CD4-positive, alpha-beta T cell treated with Interleukin-17A for 1 hour (primary cell): ENCODE results near the gene NAV1.
"Not testable (repeated sequence)": the region's sequence is repeated elsewhere in the genome, so short reads cannot be mapped to it uniquely, and the experiment has no call there.

Source experiments
- DNase-seq: peaks from one replicate; pipeline ENCODE4 v3.0.0-alpha.2; 2020

The NAV1 gene

GRCh38 chr1:201566933-201567801 is 28.2 kb downstream of the NAV1 start:
- DNase-seq = no peak

GRCh38 chr1:201568265-201568664 is 29.3 kb downstream of the NAV1 start:
- DNase-seq = no peak

GRCh38 chr1:201568859-201569294 is 29.9 kb downstream of the NAV1 start:
- no peak for DNase-seq

GRCh38 chr1:201570181-201570885 is 31.4 kb downstream of the NAV1 start:
- no peak for DNase-seq

- no peak for DNase-seq
These were observed 32.1 kb downstream of the NAV1 start for GRCh38 chr1:201570886-201571624.

DNA sequence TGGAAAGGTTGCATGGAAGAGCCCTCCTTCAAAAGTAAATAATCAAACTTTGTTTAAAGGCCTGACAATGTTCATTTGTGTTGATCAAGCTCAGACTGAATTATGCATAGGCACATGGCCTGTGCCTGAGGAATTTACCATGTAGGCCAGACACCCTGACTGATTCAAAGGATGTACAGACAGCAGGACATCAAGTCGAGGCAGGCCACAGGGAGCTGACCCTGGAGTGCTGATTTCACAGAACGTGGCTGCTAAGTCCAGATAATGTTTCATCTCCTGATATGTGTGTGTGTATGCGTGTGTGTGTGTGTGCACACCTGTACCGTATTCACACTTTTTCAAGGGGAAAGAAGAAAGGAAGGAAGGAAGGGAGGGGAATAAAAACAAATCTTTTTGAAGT is 34.1 kb downstream of the NAV1 start:
- DNase-seq = no peak

- no peak for DNase-seq
These were observed 35.0 kb downstream of the NAV1 start for GRCh38 chr1:201573923-201574322.

DNA sequence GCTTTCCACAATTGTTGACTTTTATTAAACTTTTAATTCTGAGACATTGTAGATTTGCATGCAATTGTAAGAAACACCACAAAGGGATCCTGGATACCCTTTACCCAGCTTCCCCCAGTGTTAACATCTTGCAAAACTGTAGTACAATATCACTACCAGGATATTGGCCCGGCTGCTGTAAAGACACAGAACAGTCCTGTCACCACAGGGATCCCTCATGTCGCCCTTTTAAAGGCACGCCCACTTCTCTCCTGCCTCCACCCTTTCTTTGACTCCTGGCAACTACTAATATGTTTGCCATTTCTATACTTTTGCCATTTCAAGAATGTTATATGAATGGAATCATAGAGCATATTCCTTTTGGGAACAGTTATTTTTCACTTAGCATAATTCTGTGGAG is 37.0 kb downstream of the NAV1 start:
- DNase-seq = no peak

DNA sequence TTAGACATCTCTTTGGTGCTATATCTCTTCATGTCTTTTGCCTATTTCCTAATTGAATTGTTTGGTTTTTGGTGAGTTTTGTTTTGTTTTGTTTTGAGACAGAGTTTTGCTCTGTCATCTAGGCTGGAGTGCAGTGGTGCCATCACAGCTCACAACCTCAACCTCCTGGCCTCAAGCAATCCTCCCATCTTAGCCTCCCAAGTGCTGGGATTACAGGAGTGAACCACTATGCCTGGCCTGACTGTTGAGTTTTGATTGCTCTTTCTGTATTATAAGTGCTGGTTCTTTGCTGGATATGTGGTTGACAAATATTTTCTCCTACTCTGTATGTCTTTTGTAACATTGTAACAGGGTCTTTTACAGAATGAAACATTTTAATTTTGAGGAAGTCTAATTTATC is 38.0 kb downstream of the NAV1 start:
- no peak for DNase-seq

GRCh38 chr1:201578008-201578888 is 39.3 kb downstream of the NAV1 start:
- DNase-seq = no peak

DNA sequence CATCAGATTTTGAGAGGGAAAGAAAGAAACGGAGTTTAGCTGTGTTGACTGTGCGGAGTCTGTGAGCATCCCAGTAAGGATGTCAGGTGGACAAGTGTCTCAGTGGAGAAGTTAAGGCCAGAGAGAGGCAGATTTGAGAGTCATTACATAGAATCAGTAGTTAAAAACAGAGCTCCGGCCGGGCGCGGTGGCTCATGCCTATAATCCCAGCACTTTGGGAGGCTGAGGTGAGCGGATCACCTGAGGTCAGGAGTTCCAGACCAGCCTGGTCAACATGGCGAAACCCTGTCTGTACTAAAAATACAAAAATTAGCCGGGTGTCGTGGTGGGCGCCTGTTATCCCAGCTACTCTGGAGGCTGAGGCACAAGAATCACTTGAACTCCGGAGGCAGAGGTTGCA is 42.4 kb downstream of the NAV1 start:
- not testable (repeated sequence) for DNase-seq

DNA sequence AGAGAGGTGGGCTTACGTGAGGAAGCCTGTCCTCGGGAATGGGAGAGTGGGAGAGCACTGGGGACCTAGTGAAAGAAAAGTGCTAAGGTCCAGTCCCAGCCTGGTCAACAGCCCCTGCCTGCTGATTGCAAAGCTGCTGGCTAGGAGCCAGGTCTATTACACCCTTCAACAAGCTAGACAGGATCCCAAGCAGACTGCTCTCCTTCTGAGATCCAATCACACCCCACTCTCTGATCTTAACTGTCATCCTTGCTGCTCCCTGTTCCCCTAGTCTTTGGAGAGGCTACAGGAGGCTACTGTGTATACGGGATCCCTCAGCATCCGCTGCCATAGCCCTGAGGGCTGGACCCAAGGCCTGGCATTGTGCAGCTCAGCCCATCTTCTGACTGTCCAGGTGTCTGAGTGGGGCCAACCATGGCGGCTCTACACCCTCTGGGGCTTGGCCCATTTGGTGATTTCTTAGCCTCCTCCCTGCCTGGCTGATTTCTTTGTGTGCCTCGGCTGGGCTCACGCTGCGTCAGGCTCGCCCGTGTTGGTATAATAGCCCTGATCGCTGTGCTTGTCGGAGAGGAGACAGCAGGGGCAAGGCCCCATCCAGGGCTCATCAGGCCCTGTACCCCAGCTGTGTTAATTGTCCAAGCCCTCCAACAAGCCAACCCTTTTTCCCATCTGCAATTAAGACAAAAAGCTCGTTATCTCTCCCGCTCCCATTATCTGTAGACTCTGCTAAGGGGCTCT is 43.9 kb downstream of the NAV1 start:
- DNase-seq = no peak

GRCh38 chr1:201583663-201584062 is 44.7 kb downstream of the NAV1 start:
- DNase-seq = no peak

GRCh38 chr1:201584471-201585092 is 45.7 kb downstream of the NAV1 start:
- no peak for DNase-seq

GRCh38 chr1:201585093-201585483 is 46.2 kb downstream of the NAV1 start:
- DNase-seq = no peak

GRCh38 chr1:201585901-201586300 is 47.0 kb downstream of the NAV1 start:
- no peak for DNase-seq

GRCh38 chr1:201586806-201587205 is 47.9 kb downstream of the NAV1 start:
- DNase-seq = no peak

- DNase-seq = no peak
These were observed 48.8 kb downstream of the NAV1 start for GRCh38 chr1:201587729-201588128.
